ENCODE measurements around the gene RNU5D-1.

- no peak for TF ChIP-seq CTCF (IDR thresholded peaks at IDR 0.05; ENCODE audit: low read length)
- TF ChIP-seq EZH2 (optimal IDR thresholded peaks at IDR 0.05; ENCODE audit: low read depth, low read length), result no peak
Observed at GRCh38 chr1:44705938-44706337, 25.0 kb downstream of the RNU5D-1 start.

All from MM.1S (cell line).